CD4-positive, alpha-beta T cell treated with Interleukin-4 for 1 hour (primary cell): ENCODE data around the gene TAGLN.
"Not testable (repeated sequence)": the region's sequence is repeated elsewhere in the genome, so short reads cannot be mapped to it uniquely, and the experiment has no call there.

Experiments
- DNase-seq, 2 donors: peaks; one replicate each; pipeline ENCODE4 v3.0.0-alpha.2; 2020 to 2022

The TAGLN gene

DNA sequence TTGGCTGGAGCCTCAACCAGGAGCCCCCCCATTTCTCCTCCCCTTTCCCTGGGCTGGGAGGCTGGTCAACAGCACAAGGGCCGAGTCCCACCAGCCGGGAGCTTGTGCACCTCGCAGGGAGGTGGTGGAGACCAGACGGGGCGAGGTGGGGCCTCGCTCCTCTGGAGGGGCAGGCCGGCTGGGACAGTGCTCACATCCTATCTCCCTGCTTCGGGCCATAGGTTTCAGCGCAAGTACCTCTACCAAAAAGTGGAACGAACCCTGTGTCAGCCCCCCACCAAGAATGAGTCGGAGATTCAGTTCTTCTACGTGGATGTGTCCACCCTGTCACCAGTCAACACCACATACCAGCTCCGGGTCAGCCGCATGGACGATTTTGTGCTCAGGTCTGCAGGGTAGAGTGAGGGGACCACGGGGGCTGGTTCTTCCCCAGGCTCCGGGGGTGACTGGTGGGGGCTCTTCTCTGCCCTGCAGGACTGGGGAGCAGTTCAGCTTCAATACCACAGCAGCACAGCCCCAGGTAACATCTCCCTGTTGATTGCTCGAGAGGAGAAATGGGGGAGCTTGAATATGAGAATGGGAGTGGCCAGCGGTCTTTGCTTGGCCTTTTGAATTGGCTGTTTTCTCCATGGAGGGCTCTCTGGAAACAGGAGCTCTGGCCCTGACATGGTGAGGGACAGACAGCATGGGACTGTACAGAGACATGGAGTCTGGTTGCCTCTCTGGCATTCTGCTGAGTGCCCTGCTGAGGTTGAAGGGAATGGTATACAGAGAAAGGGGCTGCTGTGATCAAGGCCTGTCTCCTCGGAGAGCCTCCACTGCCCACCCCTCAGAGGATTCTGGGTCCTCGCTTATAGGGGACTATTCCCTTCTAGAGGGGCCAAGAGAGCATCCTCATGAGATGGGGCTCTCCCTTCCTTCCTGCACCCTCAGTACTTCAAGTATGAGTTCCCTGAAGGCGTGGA, 17.3 kb upstream of the TAGLN start:
- no peak for DNase-seq

GRCh38 chr11:117182551-117182935, 16.6 kb upstream of the TAGLN start:
- no peak for DNase-seq

DNA sequence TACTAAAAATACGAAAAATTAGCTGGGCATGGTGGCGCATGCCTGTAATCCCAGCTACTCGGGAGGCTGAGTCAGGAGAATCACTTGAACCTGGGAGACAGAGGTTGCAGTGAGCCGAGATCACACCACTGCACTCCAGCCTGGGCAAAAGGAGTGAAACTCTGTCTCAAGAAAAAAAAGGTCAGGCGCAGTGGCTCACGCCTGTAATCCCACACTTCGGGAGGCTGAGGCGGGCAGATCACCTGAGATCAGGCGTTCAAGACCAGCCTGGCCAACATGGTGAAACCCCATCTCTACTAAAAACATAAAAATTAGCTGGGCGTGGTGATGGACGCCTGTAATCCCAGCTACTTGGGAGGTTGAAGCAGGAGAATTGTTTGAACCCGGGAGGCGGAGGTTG, 16.0 kb upstream of the TAGLN start:
- not testable (repeated sequence) for DNase-seq

DNA sequence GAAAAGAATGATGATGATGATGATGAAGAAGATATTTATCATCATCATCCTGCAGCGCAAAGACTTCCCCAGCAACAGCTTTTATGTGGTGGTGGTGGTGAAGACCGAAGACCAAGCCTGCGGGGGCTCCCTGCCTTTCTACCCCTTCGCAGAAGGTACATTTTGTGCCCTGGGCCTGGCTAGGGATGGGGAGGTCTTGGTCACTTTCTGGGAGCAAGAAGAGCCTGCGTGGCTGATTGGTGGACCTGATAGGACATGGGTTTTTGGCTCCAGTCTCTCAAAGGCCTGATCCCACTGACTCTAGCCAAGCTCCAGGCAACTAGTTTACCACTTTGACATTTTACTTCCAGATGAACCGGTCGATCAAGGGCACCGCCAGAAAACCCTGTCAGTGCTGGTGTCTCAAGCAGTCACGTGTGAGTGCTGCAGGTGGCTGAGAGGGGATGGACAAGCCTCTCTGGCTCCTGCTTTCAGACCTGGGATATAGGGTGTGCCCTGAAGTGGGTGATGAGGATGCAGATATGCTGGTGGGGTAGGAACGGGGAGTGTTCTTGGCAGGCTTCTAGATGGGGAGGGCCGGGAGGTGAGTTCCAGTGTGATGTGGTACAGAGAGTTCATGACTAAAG, 15.3 kb upstream of the TAGLN start:
- no peak for DNase-seq

DNA sequence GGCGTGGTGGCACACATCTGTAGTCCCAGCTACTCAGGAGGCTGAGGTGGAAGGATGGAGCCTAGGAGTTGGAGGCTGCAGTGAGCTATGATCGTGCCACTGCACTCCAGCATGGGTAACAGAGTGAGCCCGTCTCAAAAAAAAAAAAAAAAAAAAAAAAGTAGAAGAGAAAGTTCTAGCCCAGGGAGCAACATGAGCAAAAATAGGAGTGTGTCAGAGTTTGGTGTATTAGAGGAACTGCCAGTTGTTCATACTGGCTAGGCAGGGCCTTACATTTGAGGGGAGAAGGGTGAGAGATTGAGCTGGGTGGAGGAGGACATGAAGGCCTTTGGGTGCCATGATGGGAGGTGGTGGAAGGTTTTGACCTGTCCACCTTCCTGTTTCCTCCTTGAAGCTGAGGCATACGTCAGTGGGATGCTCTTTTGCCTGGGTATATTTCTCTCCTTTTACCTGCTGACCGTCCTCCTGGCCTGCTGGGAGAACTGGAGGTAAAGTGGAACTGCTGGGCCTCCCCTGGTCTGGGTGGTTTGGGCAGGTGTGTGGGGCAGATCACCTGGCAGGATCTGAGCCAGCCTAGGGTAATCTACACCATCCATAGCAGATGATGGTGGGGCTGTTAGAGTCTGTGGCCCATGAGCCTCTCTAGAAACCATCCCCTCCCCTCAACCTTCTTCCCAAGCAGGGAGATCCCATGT, 13.3 kb upstream of the TAGLN start:
- DNase-seq = peak in 1 of 2 donors; percentile 30

GRCh38 chr11:117186431-117186761, 12.8 kb upstream of the TAGLN start:
- DNase-seq = no peak

- DNase-seq = peak in 1 of 2 donors; percentile 7
These were observed 12.2 kb upstream of the TAGLN start for GRCh38 chr11:117187007-117187406.

GRCh38 chr11:117187428-117187798, 11.8 kb upstream of the TAGLN start:
- no peak for DNase-seq

GRCh38 chr11:117187799-117188481, 11.2 kb upstream of the TAGLN start:
- peak in 1 of 2 donors; percentile 8 for DNase-seq

GRCh38 chr11:117188620-117189081, 10.5 kb upstream of the TAGLN start:
- DNase-seq = no peak

- DNase-seq = peak; percentile 15 to 82
These were observed 9.8 kb upstream of the TAGLN start for GRCh38 chr11:117189191-117189940.

- DNase-seq = no peak
These were observed 9.1 kb upstream of the TAGLN start for GRCh38 chr11:117189941-117190544.

DNA sequence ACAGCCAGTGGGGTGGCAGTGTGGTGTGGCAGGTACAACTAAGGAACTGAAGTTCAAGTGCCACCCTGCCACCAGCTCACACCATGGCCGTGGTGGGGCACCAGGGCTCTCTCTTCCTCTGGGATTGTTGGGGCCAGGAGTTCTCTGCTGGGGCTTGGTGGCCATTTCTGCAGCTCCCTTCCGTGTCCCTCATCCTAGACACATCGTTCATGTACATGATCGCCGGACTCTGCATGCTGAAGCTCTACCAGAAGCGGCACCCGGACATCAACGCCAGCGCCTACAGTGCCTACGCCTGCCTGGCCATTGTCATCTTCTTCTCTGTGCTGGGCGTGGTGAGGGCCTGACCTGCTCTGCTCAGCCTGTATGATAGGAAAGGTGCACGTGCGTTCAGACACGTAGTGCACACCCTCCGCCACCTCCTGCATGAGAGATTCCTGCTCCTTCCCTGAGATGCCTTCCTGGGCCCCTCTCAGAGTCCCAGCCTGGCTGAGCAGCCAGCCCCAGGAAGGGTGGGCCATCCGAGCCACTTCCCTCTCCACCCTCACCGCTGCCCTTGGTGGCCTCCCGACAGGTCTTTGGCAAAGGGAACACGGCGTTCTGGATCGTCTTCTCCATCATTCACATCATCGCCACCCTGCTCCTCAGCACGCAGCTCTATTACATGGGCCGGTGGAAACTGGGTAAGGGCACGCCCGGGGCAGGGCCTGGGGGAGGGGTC, 7.3 kb upstream of the TAGLN start:
- no peak for DNase-seq

GRCh38 chr11:117192401-117192875, 6.7 kb upstream of the TAGLN start:
- no peak for DNase-seq

GRCh38 chr11:117193130-117194020, 5.8 kb upstream of the TAGLN start:
- DNase-seq = no peak

GRCh38 chr11:117194267-117194666, 4.9 kb upstream of the TAGLN start:
- no peak for DNase-seq

- DNase-seq = no peak
These were observed 3.9 kb upstream of the TAGLN start for GRCh38 chr11:117195258-117195657.

- DNase-seq = no peak
These were observed 3.4 kb upstream of the TAGLN start for GRCh38 chr11:117195761-117196160.

GRCh38 chr11:117197006-117197405, 2.2 kb upstream of the TAGLN start:
- DNase-seq = no peak
